ENCODE data around the gene BIN1.

- TF ChIP-seq POLR2AphosphoS5 (IDR thresholded peaks at IDR 0.05; ENCODE audit: low read depth, low read length) (no peak), SIN3A (IDR thresholded peaks at IDR 0.05; ENCODE audit: borderline replicate concordance, insufficient read depth, low read length) (no peak), REST (IDR thresholded peaks at IDR 0.05; ENCODE audit: insufficient read depth in 1 of 2, low read depth in 2 of 2, low read length in 2 of 2) (no peak), TAF1 (IDR thresholded peaks at IDR 0.05; ENCODE audit: borderline replicate concordance, insufficient read depth, low read length) (no peak), FOXP2 (optimal IDR thresholded peaks at IDR 0.05; ENCODE audit: borderline replicate concordance, extremely low read depth, extremely low read length, insufficient read depth) (no peak)
Observed at GRCh38 chr2:127098711-127099110, 8.2 kb downstream of the BIN1 start.

All from PFSK-1 (cell line).